H9 (cell line): ENCODE results near the gene CST5. TPM values are rescaled to one million over a fixed set of nuclear protein-coding genes. Genes with fewer than 3 reads are reported as not detected.

ENCODE experiments used
- DNase-seq: peaks from one replicate; pipeline ENCODE4 v3.0.0-alpha.2; 2017
- H2AFZ ChIP-seq: one replicate; pipeline ENCODE4 v1.6.1; 2013; ENCODE audit warnings: mild to moderate bottlenecking, low read length, control low read depth, moderate library complexity
- H2AK5ac ChIP-seq: 2 replicates; pipeline ENCODE4 v1.6.1; 2013; ENCODE audit warnings: low read length, control low read depth, mixed read lengths; ENCODE audit not compliant: insufficient read length
- H2BK120ac ChIP-seq: one replicate; pipeline ENCODE4 v1.6.1; 2013; ENCODE audit warnings: low read depth, mild to moderate bottlenecking, low read length, control low read depth, inconsistent platforms; ENCODE audit not compliant: poor library complexity, severe bottlenecking
- H2BK12ac ChIP-seq: 2 replicates; pipeline ENCODE4 v1.6.1; 2013; ENCODE audit warnings: low read length, control low read depth, mixed read lengths, low read depth; ENCODE audit not compliant: insufficient read length
- H2BK15ac ChIP-seq: 2 replicates; pipeline ENCODE4 v1.6.1; 2013; ENCODE audit warnings: low read depth, low read length, control low read depth
- H2BK20ac ChIP-seq: one replicate; pipeline ENCODE4 v1.6.1; 2013; ENCODE audit warnings: low read depth, mild to moderate bottlenecking, low read length, control low read depth, inconsistent platforms; ENCODE audit not compliant: poor library complexity, severe bottlenecking
- H2BK5ac ChIP-seq: 2 replicates; pipeline ENCODE4 v1.6.1; 2013; ENCODE audit warnings: low read length, control low read depth, mixed read lengths; ENCODE audit not compliant: insufficient read length
- H3K14ac ChIP-seq: 2 replicates; pipeline ENCODE4 v1.6.1; 2013; ENCODE audit warnings: low read length, control low read depth; ENCODE audit not compliant: insufficient read depth
- H3K18ac ChIP-seq: 2 replicates; pipeline ENCODE4 v1.6.1; 2013; ENCODE audit warnings: low read depth, mild to moderate bottlenecking, mixed read lengths, low read length, control low read depth; ENCODE audit not compliant: insufficient read length
- H3K23ac ChIP-seq: 2 replicates; pipeline ENCODE4 v1.6.1; 2013; ENCODE audit warnings: low read length, control low read depth, mixed read lengths, low read depth; ENCODE audit not compliant: insufficient read length
- H3K23me2 ChIP-seq: 2 replicates; pipeline ENCODE4 v1.6.1; 2013; ENCODE audit warnings: low read depth, mild to moderate bottlenecking, mixed read lengths, low read length, control low read depth; ENCODE audit not compliant: insufficient read length, poor library complexity, severe bottlenecking
- H3K27ac ChIP-seq: 2 replicates; pipeline ENCODE4 v1.5.1; 2013; ENCODE audit warnings: low read length, control low read depth, mixed read lengths, low read depth; ENCODE audit not compliant: insufficient read length
- H3K27me3 ChIP-seq: 2 replicates; pipeline ENCODE4 v1.6.1; 2013; ENCODE audit warnings: low read length, control low read depth, inconsistent platforms; ENCODE audit not compliant: insufficient read depth
- H3K4ac ChIP-seq: 2 replicates; pipeline ENCODE4 v1.6.1; 2013; ENCODE audit warnings: low read depth, mild to moderate bottlenecking, control low read depth, inconsistent platforms, low read length, moderate library complexity
- H3K4me1 ChIP-seq: 2 replicates; pipeline ENCODE4 v1.6.1; 2013; ENCODE audit warnings: low read length, control low read depth, inconsistent platforms; ENCODE audit not compliant: insufficient read depth
- H3K4me2 ChIP-seq: 2 replicates; pipeline ENCODE4 v1.6.1; 2013; ENCODE audit warnings: low read length, control low read depth, mixed read lengths; ENCODE audit not compliant: insufficient read length, insufficient read depth
- H3K56ac ChIP-seq: 2 replicates; pipeline ENCODE4 v1.6.1; 2013; ENCODE audit warnings: low read depth, mild to moderate bottlenecking, mixed read lengths, low read length, control low read depth; ENCODE audit not compliant: insufficient read length
- H3K79me1 ChIP-seq: 2 replicates; pipeline ENCODE4 v1.6.1; 2013; ENCODE audit warnings: low read depth, mild to moderate bottlenecking, moderate library complexity, low read length, control low read depth, inconsistent platforms; ENCODE audit not compliant: insufficient read depth, poor library complexity, severe bottlenecking
- H3K79me2 ChIP-seq: 2 replicates; pipeline ENCODE4 v1.6.1; 2013; ENCODE audit warnings: low read length, control low read depth, inconsistent platforms; ENCODE audit not compliant: insufficient read depth
- H3K9ac ChIP-seq: 2 replicates; pipeline ENCODE4 v1.6.1; 2013; ENCODE audit warnings: low read length, control low read depth, mixed read lengths; ENCODE audit not compliant: insufficient read length; ENCODE audit errors: extremely low read depth
- H3K9me3 ChIP-seq: one replicate; pipeline ENCODE4 v1.6.1; 2013; ENCODE audit warnings: low read depth, low read length, inconsistent platforms; ENCODE audit not compliant: control insufficient read depth
- H3T11ph ChIP-seq: one replicate; pipeline ENCODE4 v1.6.1; 2013; ENCODE audit warnings: mild to moderate bottlenecking, low read length, control low read depth, inconsistent platforms
- H4K20me1 ChIP-seq: one replicate; pipeline ENCODE4 v1.6.1; 2013; ENCODE audit not compliant: control insufficient read depth, insufficient read length, insufficient read depth
- H4K5ac ChIP-seq: 2 replicates; pipeline ENCODE4 v1.6.1; 2013; ENCODE audit warnings: low read depth, mild to moderate bottlenecking, mixed read lengths, low read length, control low read depth; ENCODE audit not compliant: insufficient read length
- H4K8ac ChIP-seq: replicated peaks from 2 replicates; pipeline ENCODE4 v1.6.1; 2013; ENCODE audit warnings: low read length, control low read depth, mixed read lengths, low read depth; ENCODE audit not compliant: insufficient read length
- H4K91ac ChIP-seq: 2 replicates; pipeline ENCODE4 v1.6.1; 2013; ENCODE audit warnings: low read depth, mild to moderate bottlenecking, moderate library complexity, mixed read lengths, low read length, control low read depth; ENCODE audit not compliant: insufficient read length
- H3K27ac Mint-ChIP-seq, 3 experiments: 2 replicates in 2 of 3; 3 replicates in 1 of 3; pipeline ENCODE4 v1.8.0; 2020 to 2021; ENCODE audit warnings: mixed read lengths in 3 of 3, mild to moderate bottlenecking in 1 of 3, moderate library complexity in 1 of 3
- H3K27me3 Mint-ChIP-seq: 2 replicates; pipeline ENCODE4 v1.8.0; 2021; ENCODE audit warnings: low read depth, mild to moderate bottlenecking, moderate library complexity, mixed read lengths
- H3K36me3 Mint-ChIP-seq, 3 experiments: 2 replicates in 2 of 3; 3 replicates in 1 of 3; pipeline ENCODE4 v1.8.0; 2020 to 2021; ENCODE audit warnings: low read depth in 3 of 3, mixed read lengths in 3 of 3; ENCODE audit not compliant: insufficient read depth in 1 of 3
- H3K4me1 Mint-ChIP-seq, 2 experiments: 2 replicates each; pipeline ENCODE4 v1.8.0; 2020; ENCODE audit warnings: mixed read lengths in 2 of 2
- H3K4me3 Mint-ChIP-seq, 2 experiments: 2 replicates in 1 of 2; 3 replicates in 1 of 2; pipeline ENCODE4 v1.8.0; 2020 to 2021; ENCODE audit warnings: mild to moderate bottlenecking in 2 of 2, mixed read lengths in 2 of 2, moderate library complexity in 1 of 2
- H3K9me3 Mint-ChIP-seq, 2 experiments: 2 replicates in 1 of 2; 3 replicates in 1 of 2; pipeline ENCODE4 v1.8.0; 2020; ENCODE audit warnings: mild to moderate bottlenecking in 2 of 2, mixed read lengths in 2 of 2, moderate library complexity in 1 of 2
- WGBS: extraction: QIAGEN DNeasy Blood & Tissue Kit; methylation state at CpG from one replicate; pipeline ENCODE4 v1.1.7; 2013; ENCODE audit warnings: missing lambda C conversion rate, low lambda C conversion rate, mixed read lengths; ENCODE audit not compliant: insufficient read length; ENCODE audit errors: extremely low coverage; 5-methylcytosine and 5-hydroxymethylcytosine counted together
- total RNA-seq: library from RNA; stranded (reverse); gene quantifications from 2 replicates; pipeline ENCODE4 v1.2.1, GENCODE V29; 2021
- TF ChIP-seq, protein P1 (sequence below): fragments of 200-600 bp; sonication (generic); conservative IDR thresholded peaks from 3 replicates; pipeline ENCODE4 v1.8.0; 2021; ENCODE audit warnings: antibody characterized with exemption, mild to moderate bottlenecking

The CST5 gene
- total RNA-seq, 1 experiment from 2014 or later, result not detected

DNA sequence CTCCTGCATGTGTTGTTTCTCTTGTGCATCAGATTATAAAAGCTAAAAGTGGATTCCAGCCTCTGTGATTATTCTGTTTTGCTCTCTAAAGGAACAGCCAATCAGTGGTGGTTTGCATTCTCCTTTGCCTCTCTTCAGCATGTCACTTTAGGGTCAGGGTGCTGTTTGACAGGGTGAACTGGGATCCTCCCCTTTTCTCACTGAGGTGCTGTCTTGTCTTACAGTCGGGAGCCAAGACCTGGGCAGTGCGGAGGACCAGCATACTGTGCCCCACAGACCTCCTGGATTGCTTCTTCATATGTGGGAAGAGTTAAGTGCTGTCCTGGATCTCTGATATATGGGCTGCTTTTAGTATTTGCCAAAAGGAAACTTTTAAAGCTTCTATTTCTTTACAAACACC is 37.9 kb downstream of the CST5 start:
- Histone ChIP-seq H2BK20ac (no peak overlapping the region), H2BK15ac (no peak overlapping the region), H3K27me3 (no peaks in the 10 kb centered on the region), H3K9ac (no peak overlapping the region), H3K18ac (no peak overlapping the region), H2BK120ac (no peak overlapping the region), H4K91ac (no peak overlapping the region), H4K5ac (no peak overlapping the region), H3K56ac (no peak overlapping the region), H3K27ac (no peak overlapping the region), H3K23ac (no peak overlapping the region), H3K79me2 (no peaks in the 10 kb centered on the region), H4K20me1 (no peaks in the 10 kb centered on the region), H3K23me2 (no peaks in the 10 kb centered on the region), H3K79me1 (no peaks in the 10 kb centered on the region), H2AFZ (no peak overlapping the region), H4K8ac (no peak overlapping the region), H3K9me3 (no peaks in the 10 kb centered on the region), H3T11ph (no peak overlapping the region), H3K4me2 (no peak overlapping the region), H3K14ac (no peak overlapping the region), H3K4ac (no peak overlapping the region), H2BK12ac (no peak overlapping the region), H2BK5ac (no peak overlapping the region), H2AK5ac (no peak overlapping the region), H3K4me1 (no peaks in the 10 kb centered on the region)
- H3K4me1 Mint-ChIP-seq, result no peaks in the 10 kb centered on the region
- peaks cover 15% of the 10 kb centered on the region for H3K27me3 Mint-ChIP-seq
- no CpG with 5 or more reads among the region's 2 CpGs for WGBS
- TF ChIP-seq, protein P1, sequence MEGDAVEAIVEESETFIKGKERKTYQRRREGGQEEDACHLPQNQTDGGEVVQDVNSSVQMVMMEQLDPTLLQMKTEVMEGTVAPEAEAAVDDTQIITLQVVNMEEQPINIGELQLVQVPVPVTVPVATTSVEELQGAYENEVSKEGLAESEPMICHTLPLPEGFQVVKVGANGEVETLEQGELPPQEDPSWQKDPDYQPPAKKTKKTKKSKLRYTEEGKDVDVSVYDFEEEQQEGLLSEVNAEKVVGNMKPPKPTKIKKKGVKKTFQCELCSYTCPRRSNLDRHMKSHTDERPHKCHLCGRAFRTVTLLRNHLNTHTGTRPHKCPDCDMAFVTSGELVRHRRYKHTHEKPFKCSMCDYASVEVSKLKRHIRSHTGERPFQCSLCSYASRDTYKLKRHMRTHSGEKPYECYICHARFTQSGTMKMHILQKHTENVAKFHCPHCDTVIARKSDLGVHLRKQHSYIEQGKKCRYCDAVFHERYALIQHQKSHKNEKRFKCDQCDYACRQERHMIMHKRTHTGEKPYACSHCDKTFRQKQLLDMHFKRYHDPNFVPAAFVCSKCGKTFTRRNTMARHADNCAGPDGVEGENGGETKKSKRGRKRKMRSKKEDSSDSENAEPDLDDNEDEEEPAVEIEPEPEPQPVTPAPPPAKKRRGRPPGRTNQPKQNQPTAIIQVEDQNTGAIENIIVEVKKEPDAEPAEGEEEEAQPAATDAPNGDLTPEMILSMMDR, result no peak
- no peak for DNase-seq
- H3K36me3 Mint-ChIP-seq, result peaks cover 0 to 2% (median 0%) of the 10 kb centered on the region in 3 experiments; a peak in 2 of 7 replicates
- no peak overlapping the region for H3K27ac Mint-ChIP-seq
- H3K4me3 Mint-ChIP-seq, result no peak overlapping the region
- peaks cover 7 to 8% of the 10 kb centered on the region in 2 experiments; a peak in 3 of 5 replicates for H3K9me3 Mint-ChIP-seq
